Parathyroid adenoma (tissue), 2 donors: ENCODE measurements around the gene TRAF4.
A peak's percentile ranks its signal among the peaks of the same experiment; 100 is the strongest.
"Not testable (repeated sequence)": the region's sequence is repeated elsewhere in the genome, so short reads cannot be mapped to it uniquely, and the experiment has no call there.

ENCODE experiments used
- H2AFZ ChIP-seq: fragments of 300-600 bp; sonication (generic); one replicate; pipeline ENCODE4 v1.7.0; 2017; ENCODE audit warnings: antibody characterized with exemption, mild to moderate bottlenecking
- H3K27ac ChIP-seq: fragments of 300-600 bp; sonication (generic); one replicate; pipeline ENCODE4 v1.7.0; 2017
- H3K27me3 ChIP-seq: fragments of 300-600 bp; sonication (generic); one replicate; pipeline ENCODE4 v1.7.0; 2017; ENCODE audit warnings: low read length; ENCODE audit not compliant: control insufficient read depth, insufficient read depth
- H3K36me3 ChIP-seq: fragments of 300-600 bp; sonication (generic); one replicate; pipeline ENCODE4 v1.7.0; 2017; ENCODE audit warnings: low read length; ENCODE audit not compliant: control insufficient read depth, insufficient read depth
- H3K4me1 ChIP-seq: fragments of 300-600 bp; sonication (generic); one replicate; pipeline ENCODE4 v1.7.0; 2017; ENCODE audit warnings: control low read depth
- H3K4me2 ChIP-seq: fragments of 300-600 bp; sonication (generic); one replicate; pipeline ENCODE4 v1.7.0; 2017; ENCODE audit warnings: low read length
- H3K4me3 ChIP-seq: fragments of 300-600 bp; sonication (generic); one replicate; pipeline ENCODE4 v1.7.0; 2017; ENCODE audit warnings: low read depth, low read length
- H3K79me2 ChIP-seq: fragments of 300-600 bp; sonication (generic); one replicate; pipeline ENCODE4 v1.7.0; 2017; ENCODE audit warnings: control low read depth
- H3K9ac ChIP-seq: fragments of 300-600 bp; sonication (generic); one replicate; pipeline ENCODE4 v1.7.0; 2017; ENCODE audit warnings: mild to moderate bottlenecking
- H3K9me3 ChIP-seq: fragments of 300-600 bp; sonication (generic); one replicate; pipeline ENCODE4 v1.7.0; 2017; ENCODE audit warnings: low read length; ENCODE audit not compliant: control insufficient read depth
- TF ChIP-seq, protein P1 (sequence below): fragments of 300-600 bp; sonication (generic); IDR thresholded peaks from one replicate; pipeline ENCODE4 v1.7.0; 2017; ENCODE audit warnings: antibody characterized with exemption, mild to moderate bottlenecking
- donor health status: primary hyperparathyroidism.

The TRAF4 gene

DNA sequence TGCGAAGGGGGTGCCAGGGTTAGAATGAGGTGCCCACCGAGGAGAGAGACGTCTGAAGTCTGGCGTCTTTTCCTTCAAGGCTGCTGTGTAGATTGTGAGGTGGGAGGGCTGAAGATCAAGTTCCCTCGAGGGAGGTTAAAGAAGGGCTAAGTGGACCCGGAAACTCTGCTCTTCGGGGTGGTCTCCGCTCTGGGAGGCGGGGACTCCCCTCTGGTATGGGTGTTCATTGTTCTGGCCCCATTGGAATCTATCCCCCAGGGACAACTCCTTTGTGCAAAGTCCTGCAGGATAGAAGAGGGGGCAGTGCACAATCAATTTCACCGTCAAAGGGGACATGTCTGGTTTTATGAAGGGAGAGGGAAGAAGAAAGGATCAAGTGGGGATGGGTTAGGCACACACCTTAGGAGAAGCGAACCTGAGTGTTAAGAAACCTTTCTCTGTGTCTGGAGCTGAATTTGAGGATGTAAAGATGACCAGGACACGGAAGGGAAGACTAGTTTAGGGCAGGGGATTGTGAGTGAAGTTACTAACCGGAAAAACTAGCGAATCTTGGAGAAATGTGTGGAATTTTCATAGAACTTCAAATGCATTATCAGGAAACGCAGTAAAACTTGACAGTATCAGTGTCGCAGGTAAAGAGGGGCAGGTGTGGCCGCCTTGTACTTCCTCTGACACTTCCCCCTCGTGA lies 25.3 kb upstream of the TRAF4 start:
- Histone ChIP-seq H3K27me3 (no peaks in the 10 kb centered on the region), H3K36me3 (no peaks in the 10 kb centered on the region), H3K27ac (peak overlapping the region; percentile 86), H3K79me2 (peaks cover 8% of the 10 kb centered on the region), H3K4me1 (peaks cover 18% of the 10 kb centered on the region), H2AFZ (peak overlapping the region; percentile 93), H3K4me3 (peak overlapping the region; percentile 67), H3K9me3 (no peaks in the 10 kb centered on the region), H3K9ac (no peak overlapping the region), H3K4me2 (peak overlapping the region; percentile 88)
- TF ChIP-seq, protein P1, sequence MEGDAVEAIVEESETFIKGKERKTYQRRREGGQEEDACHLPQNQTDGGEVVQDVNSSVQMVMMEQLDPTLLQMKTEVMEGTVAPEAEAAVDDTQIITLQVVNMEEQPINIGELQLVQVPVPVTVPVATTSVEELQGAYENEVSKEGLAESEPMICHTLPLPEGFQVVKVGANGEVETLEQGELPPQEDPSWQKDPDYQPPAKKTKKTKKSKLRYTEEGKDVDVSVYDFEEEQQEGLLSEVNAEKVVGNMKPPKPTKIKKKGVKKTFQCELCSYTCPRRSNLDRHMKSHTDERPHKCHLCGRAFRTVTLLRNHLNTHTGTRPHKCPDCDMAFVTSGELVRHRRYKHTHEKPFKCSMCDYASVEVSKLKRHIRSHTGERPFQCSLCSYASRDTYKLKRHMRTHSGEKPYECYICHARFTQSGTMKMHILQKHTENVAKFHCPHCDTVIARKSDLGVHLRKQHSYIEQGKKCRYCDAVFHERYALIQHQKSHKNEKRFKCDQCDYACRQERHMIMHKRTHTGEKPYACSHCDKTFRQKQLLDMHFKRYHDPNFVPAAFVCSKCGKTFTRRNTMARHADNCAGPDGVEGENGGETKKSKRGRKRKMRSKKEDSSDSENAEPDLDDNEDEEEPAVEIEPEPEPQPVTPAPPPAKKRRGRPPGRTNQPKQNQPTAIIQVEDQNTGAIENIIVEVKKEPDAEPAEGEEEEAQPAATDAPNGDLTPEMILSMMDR, result no peak

GRCh38 chr17:28719021-28719433 lies 24.8 kb upstream of the TRAF4 start:
- Histone ChIP-seq H3K9ac (no peak overlapping the region), H3K79me2 (peaks cover 8% of the 10 kb centered on the region), H3K4me1 (peaks cover 18% of the 10 kb centered on the region), H3K9me3 (no peaks in the 10 kb centered on the region), H2AFZ (peak overlapping the region; percentile 89), H3K4me2 (peak overlapping the region; percentile 75), H3K4me3 (peak overlapping the region; percentile 85), H3K36me3 (no peaks in the 10 kb centered on the region), H3K27ac (peak overlapping the region; percentile 80), H3K27me3 (no peaks in the 10 kb centered on the region)
- TF ChIP-seq, protein P1, result no peak

DNA sequence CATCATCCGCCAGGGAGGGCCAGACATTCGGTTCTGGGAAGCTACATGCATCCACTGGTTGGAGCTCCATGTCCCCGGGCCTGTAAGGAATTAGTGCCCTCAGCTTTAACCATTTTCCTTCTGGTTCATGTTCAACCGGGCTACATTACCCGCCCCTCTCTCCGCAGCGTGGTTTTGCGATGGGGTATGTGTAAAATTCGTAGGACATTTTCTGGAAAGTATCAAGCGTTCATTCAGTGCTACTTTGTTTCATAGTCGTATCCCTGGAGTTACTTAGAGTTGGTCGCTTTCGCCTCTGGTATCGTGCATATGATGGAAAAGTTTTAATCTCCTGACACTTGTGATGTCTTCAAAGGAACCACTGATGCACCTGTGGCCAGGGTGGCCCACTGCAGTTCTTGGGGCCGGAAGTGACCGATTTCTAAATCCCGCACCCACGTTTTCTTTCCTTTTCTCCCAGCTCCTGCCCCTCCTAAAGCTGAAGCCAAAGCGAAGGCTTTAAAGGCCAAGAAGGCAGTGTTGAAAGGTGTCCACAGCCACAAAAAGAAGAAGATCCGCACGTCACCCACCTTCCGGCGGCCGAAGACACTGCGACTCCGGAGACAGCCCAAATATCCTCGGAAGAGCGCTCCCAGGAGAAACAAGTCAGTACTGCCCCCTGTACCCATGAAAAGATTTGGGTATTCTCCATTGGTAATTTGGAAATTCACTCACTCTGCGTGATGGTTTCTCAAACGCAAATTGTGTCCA lies 23.4 kb upstream of the TRAF4 start:
- Histone ChIP-seq H3K27me3 (no peaks in the 10 kb centered on the region), H3K4me1 (peaks cover 21% of the 10 kb centered on the region), H3K36me3 (no peaks in the 10 kb centered on the region), H3K27ac (peak overlapping the region; percentile 80), H3K9ac (peak overlapping the region; percentile 61), H3K4me3 (peak overlapping the region; percentile 85), H3K79me2 (peaks cover 8% of the 10 kb centered on the region), H3K9me3 (no peaks in the 10 kb centered on the region), H2AFZ (peak overlapping the region; percentile 89), H3K4me2 (peak overlapping the region; percentile 79)
- TF ChIP-seq, protein P1, result no peak

- H3K4me1 ChIP-seq, result peaks cover 25% of the 10 kb centered on the region
- H3K9ac ChIP-seq, H3K79me2 ChIP-seq, H2AFZ ChIP-seq, H3K36me3 ChIP-seq, H3K27me3 ChIP-seq, H3K9me3 ChIP-seq, H3K27ac ChIP-seq: not testable (repeated sequence)
- peak overlapping the region; percentile 79 for H3K4me2 ChIP-seq
- H3K4me3 ChIP-seq, result peak overlapping the region; percentile 85
Observed at GRCh38 chr17:28720997-28721329, 22.8 kb upstream of the TRAF4 start.

- no peak overlapping the region for H3K9ac ChIP-seq
Observed at GRCh38 chr17:28722417-28723158, 21.2 kb upstream of the TRAF4 start.

More at GRCh38 chr17:28722417-28723158, 21.2 kb upstream of the TRAF4 start:
- H3K9me3 ChIP-seq, result no peaks in the 10 kb centered on the region
- H3K36me3 ChIP-seq, result no peaks in the 10 kb centered on the region
- H3K79me2 ChIP-seq, result peaks cover 8% of the 10 kb centered on the region
- H3K27ac ChIP-seq, result no peak overlapping the region
- H3K4me2 ChIP-seq, result no peak overlapping the region
- H3K4me3 ChIP-seq, result no peak overlapping the region
- H3K4me1 ChIP-seq, result peaks cover 29% of the 10 kb centered on the region
- no peak overlapping the region for H2AFZ ChIP-seq
- TF ChIP-seq, protein P1, result no peak
- no peaks in the 10 kb centered on the region for H3K27me3 ChIP-seq
